Ovary (tissue), 3 donors: ENCODE measurements around the gene MYOG.

ENCODE experiments used
- CTCF ChIP-seq, 3 donors: fragments of 450-650 bp in 2 of 3; fragments of 200-600 bp in 1 of 3; IDR thresholded peaks; one replicate each; pipeline versions ENCODE4 v1.5.1 to v1.8.0; 2016 to 2022; ENCODE audit warnings: antibody characterized with exemption in 3 of 3, mild to moderate bottlenecking in 1 of 3
- EP300 ChIP-seq: sonication (generic); formaldehyde crosslinking; IDR thresholded peaks from one replicate; pipeline ENCODE4 v1.6.1; 2017; ENCODE audit warnings: antibody characterized with exemption
- POLR2A ChIP-seq: fragments of 450-650 bp; IDR thresholded peaks from one replicate; pipeline ENCODE4 v1.6.1; 2017; ENCODE audit warnings: antibody characterized with exemption, mild to moderate bottlenecking, moderate library complexity
- donor health status: DM: no; HTN: no; CAD: no.

GRCh38 chr1:203090421-203091198, 4.8 kb upstream of the MYOG start:
- TF ChIP-seq CTCF (IDR thresholded peaks at IDR 0.05) (no peak), POLR2A (no peak), EP300 (no peak)
